NAMALWA (cell line): ENCODE measurements around the gene SLC22A31.
"Not testable (repeated sequence)": the region's sequence is repeated elsewhere in the genome, so short reads cannot be mapped to it uniquely, and the experiment has no call there.

Experiments used
- DNase-seq: peaks from one replicate; pipeline ENCODE4 v3.0.0-alpha.2; 2015; ENCODE audit warnings: low spot score

SLC22A31 gene

GRCh38 chr16:89192956-89193575 lies 7.3 kb downstream of the SLC22A31 start:
- DNase-seq = peak; percentile 83

- peak; percentile 94 for DNase-seq
These were observed 8.0 kb downstream of the SLC22A31 start for GRCh38 chr16:89192186-89192955.

DNA sequence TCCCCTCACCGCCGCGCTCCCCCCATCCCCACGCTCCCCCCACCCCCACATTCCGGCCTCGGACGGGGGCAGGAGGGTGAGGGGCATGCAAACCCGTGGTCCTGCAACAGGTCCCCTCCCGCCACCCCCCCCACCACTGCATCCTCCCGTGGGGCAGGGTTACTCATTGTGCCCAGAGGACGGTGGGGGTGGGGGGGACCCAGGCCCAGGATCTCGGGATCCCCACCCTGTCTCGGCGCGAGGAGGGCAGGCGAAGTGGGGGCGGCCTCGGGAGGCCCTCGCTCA lies 8.5 kb downstream of the SLC22A31 start:
- DNase-seq = no peak

DNA sequence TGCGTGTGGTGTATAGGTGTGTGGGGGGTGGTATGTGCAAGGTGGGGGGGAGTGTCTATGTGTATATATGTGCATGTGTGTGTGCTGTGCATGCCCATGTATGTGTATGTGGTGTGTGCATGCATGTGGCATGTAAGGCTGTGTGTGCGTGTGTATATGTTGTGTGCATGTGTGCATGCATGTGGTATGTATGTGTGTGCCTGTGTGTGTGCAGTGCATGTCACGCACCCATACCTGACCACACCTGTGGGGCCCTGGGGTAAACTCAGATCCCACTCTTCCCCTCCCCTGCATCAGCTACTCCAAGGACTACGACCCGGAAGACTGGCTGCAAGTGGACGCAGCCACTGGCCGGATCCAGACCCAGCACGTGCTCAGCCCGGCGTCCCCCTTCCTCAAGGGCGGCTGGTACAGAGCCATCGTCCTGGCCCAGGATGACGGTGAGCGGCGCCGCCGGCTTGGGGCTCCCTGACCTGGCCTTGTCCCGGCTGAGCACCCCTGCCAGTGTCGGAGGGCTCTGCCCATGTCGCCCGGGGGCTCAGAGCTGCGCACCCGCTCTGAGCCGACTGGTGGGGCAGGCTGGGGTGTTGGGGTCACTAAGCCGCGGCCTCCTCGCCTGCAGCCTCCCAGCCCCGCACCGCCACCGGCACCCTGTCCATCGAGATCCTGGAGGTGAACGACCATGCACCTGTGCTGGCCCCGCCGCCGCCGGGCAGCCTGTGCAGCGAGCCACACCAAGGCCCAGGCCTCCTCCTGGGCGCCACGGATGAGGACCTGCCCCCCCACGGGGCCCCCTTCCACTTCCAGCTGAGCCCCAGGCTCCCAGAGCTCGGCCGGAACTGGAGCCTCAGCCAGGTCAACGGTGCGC lies 9.1 kb downstream of the SLC22A31 start:
- no peak for DNase-seq

GRCh38 chr16:89190150-89190958 lies 10.0 kb downstream of the SLC22A31 start:
- DNase-seq = no peak

- no peak for DNase-seq
These were observed 10.8 kb downstream of the SLC22A31 start for GRCh38 chr16:89189358-89190025.

DNA sequence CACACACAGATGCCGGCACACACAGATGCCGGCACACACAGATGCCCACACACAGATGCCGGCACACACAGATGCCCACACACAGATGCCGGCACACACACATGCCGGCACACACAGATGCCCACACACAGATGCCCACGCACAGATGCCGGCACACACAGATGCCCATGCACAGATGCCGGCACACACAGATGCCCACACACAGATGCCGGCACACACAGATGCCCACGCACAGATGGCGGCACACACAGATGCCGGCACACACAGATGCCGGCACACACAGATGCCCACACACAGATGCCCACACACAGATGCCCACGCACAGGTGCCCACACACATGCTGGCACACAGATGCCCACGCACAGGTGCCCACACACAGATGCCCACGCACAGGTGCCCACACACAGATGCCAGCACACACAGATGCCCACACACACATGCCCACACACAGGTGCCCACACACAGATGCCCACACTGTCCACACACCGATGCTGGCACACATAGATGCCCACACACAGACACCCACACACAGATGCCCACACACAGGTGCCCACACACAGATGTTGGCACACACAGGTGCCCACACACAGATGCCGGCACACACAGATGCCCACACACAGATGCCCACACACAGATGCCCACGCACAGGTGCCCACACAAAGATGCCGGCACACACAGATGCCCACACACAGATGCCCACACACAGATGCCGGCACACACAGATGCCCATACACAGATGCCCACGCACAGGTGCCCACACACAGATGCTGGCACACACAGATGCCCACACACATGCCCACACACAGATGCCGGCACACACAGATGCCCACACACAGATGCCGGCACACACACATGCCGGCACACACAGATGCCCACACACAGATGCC lies 11.6 kb downstream of the SLC22A31 start:
- DNase-seq = not testable (repeated sequence)

DNA sequence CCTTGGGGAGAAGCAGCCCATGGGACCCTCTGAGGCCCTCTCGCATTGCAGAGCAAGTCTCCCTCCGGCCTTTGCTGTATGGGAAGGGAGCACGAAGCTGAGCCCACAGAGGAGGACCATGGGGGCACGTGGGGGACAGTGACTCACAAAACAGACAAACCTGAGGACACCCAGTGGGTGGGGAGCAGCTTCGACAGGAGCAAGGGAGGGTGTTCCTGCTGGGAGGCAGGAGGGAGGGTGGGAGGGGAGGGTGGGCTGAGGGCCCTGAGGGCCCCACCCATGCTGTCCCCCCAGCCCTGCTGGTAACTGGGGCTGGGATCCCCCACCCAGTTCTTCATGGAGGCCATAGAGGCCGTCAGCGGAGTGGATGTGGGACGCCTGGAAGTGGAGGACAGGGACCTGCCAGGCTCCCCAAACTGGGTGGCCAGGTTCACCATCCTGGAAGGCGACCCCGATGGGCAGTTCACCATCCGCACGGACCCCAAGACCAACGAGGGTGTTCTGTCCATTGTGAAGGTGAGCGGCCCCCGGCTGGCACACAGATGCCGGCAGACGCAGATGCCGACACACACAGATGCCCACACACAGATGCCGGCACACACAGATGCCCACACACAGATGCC lies 12.5 kb downstream of the SLC22A31 start:
- no peak for DNase-seq

- DNase-seq = peak; percentile 72
These were observed 13.1 kb downstream of the SLC22A31 start for GRCh38 chr16:89187032-89187769.

- DNase-seq = not testable (repeated sequence)
These were observed 13.7 kb downstream of the SLC22A31 start for GRCh38 chr16:89186593-89187031.

- not testable (repeated sequence) for DNase-seq
These were observed 14.3 kb downstream of the SLC22A31 start for GRCh38 chr16:89185887-89186592.

DNA sequence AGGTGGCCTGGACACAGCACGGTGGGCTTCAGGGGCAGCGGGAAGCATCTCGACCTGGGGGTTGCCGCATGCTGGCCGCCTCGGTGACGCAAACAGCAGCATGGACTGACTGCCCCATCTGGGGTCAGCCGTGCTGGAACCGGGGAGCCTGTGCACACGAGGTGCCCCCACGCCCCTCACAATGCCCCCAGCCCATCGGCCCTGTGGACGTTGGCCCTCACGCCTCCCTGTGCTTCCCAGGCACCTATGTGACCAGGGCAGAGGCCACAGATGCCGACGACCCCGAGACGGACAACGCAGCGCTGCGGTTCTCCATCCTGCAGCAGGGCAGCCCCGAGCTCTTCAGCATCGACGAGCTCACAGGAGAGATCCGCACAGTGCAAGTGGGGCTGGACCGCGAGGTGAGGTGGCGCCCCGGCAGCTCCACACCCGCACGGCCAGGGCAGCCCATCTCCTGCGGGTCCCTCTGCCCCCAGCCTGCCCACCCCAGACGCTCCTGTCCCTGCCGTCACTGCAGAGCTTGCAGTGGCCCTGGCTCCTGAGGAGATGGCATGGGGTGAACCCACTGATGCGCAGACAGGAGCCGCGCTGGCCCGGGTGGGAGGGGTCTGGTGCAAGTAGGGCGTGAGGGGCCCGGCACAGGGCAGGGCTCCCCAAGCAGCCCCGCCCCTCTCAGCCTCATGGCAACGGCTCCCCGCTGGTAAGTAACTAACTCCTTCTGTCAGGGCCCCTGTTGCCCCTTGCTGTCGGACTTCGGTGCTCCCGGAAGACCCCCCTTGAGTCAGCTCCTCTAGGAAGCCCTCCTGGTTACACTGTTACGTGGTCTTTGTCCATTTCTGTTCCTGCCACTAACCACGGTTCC lies 15.2 kb downstream of the SLC22A31 start:
- no peak for DNase-seq

DNA sequence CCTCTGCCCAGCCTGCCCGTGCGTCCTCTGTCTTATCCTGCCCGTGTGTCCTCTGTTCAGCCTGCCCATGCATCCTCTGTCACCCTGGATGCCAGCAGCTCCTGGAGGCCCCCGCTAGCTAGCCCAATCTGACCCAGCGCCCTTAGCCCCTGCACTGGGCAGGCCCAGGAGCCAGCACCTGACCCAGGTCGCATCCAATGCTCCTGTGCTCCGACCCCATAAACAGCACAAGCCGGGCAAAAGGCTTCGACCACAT lies 15.7 kb downstream of the SLC22A31 start:
- no peak for DNase-seq

- no peak for DNase-seq
These were observed 16.2 kb downstream of the SLC22A31 start for GRCh38 chr16:89183975-89184676.

DNA sequence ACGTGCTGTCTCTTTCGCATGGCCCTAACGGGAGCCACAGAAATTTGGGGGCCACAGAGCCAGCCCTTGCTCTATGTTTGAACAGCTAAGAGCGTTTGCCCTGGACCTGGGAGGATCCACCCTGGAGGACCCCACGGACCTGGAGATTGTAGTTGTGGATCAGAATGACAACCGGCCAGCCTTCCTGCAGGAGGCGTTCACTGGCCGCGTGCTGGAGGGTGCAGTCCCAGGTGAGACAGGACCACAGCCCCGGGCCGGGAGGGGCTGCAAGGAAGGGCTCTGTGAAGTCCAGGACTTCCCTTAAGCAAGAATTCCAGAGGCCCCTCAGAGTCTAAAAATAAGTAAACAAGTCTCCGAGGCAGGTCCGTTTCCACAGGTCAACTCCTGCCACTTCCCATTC lies 16.9 kb downstream of the SLC22A31 start:
- no peak for DNase-seq

- DNase-seq = no peak
These were observed 20.6 kb downstream of the SLC22A31 start for GRCh38 chr16:89179656-89180315.

GRCh38 chr16:89179148-89179484 lies 21.2 kb downstream of the SLC22A31 start:
- no peak for DNase-seq
